IMR-90 (cell line): ENCODE measurements around the gene OR2B6. TPM values are rescaled to one million over a fixed set of nuclear protein-coding genes. Genes with fewer than 3 reads are reported as not detected.

Experiments used
- ATAC-seq: fragments of 200-7000 bp; cut with Tn5 transposase; 2 replicates; pipeline ENCODE4 v1.9.1; 2020; ENCODE audit warnings: low read depth, mild to moderate bottlenecking, moderate library complexity
- BruUV-seq: library from RNA; stranded (reverse); fragments of 400-500 nt; replicated peaks from 2 replicates; lab custom pipeline; 2021; lab: Mats Ljungman, UMichigan
- CTCF ChIA-PET: fragments of 300-600 bp; formaldehyde crosslinking; extraction: SDS; loops from one replicate; lab custom pipeline; 2021; ENCODE audit warnings: antibody characterized with exemption; lab: Yijun Ruan, JAX
- POLR2A ChIA-PET: fragments of 300-600 bp; sonication (Branson Sonifier 250); formaldehyde crosslinking; loops from one replicate; lab custom pipeline; 2022; ENCODE audit warnings: antibody characterized with exemption; ENCODE audit not compliant: unreplicated experiment; lab: Charles Lee
- DNase-seq: peaks from one replicate; pipeline ENCODE4 v3.0.0; 2013
- H2AFZ ChIP-seq: replicated peaks from 2 replicates; pipeline ENCODE3; 2013; ENCODE audit warnings: low read length, mild to moderate bottlenecking; ENCODE audit not compliant: poor library complexity
- H2AK5ac ChIP-seq: 2 replicates; pipeline ENCODE4 v1.6.1; 2013; ENCODE audit warnings: low read depth, low read length, inconsistent platforms
- H2AK9ac ChIP-seq: replicated peaks from 2 replicates; pipeline ENCODE3; 2013; ENCODE audit warnings: mild to moderate bottlenecking, low read depth, low read length, moderate library complexity; ENCODE audit not compliant: poor library complexity
- H2BK120ac ChIP-seq: 2 replicates; pipeline ENCODE4 v1.6.1; 2013; ENCODE audit warnings: low read depth, low read length, inconsistent platforms
- H2BK15ac ChIP-seq: 3 replicates; pipeline ENCODE4 v1.6.1; 2013; ENCODE audit warnings: low read depth, low read length, inconsistent platforms
- H2BK20ac ChIP-seq: 2 replicates; pipeline ENCODE4 v1.6.1; 2013; ENCODE audit warnings: low read depth, mild to moderate bottlenecking, inconsistent platforms, low read length, moderate library complexity
- H2BK5ac ChIP-seq: 2 replicates; pipeline ENCODE4 v1.6.1; 2013; ENCODE audit warnings: mild to moderate bottlenecking, low read depth, low read length, inconsistent platforms; ENCODE audit not compliant: poor library complexity, severe bottlenecking
- H3K14ac ChIP-seq: replicated peaks from 2 replicates; pipeline ENCODE4 v1.6.1; 2013; ENCODE audit warnings: low read depth, low read length, inconsistent platforms
- H3K18ac ChIP-seq: 2 replicates; pipeline ENCODE4 v1.6.1; 2013; ENCODE audit warnings: low read depth, low read length, control low read depth
- H3K23ac ChIP-seq: 2 replicates; pipeline ENCODE4 v1.6.1; 2013; ENCODE audit warnings: low read depth, low read length, inconsistent platforms
- H3K27ac ChIP-seq: 2 replicates; pipeline ENCODE4 v1.5.1; 2013; ENCODE audit warnings: mild to moderate bottlenecking, control low read depth, low read length; ENCODE audit not compliant: insufficient read depth
- H3K27me3 ChIP-seq: 2 replicates; pipeline ENCODE4 v1.6.1; 2013; ENCODE audit warnings: low read length; ENCODE audit not compliant: control insufficient read depth, insufficient read depth
- H3K36me3 ChIP-seq: 2 replicates; pipeline ENCODE4 v1.6.1; 2013; ENCODE audit warnings: low read length, mixed read lengths; ENCODE audit not compliant: control insufficient read depth, insufficient read depth
- H3K4ac ChIP-seq: 2 replicates; pipeline ENCODE4 v1.6.1; 2013; ENCODE audit warnings: low read depth, low read length, inconsistent platforms
- H3K4me1 ChIP-seq: 2 replicates; pipeline ENCODE4 v1.6.1; 2013; ENCODE audit warnings: low read length, mixed read lengths; ENCODE audit not compliant: control insufficient read depth, insufficient read depth
- H3K4me2 ChIP-seq: 2 replicates; pipeline ENCODE4 v1.6.1; 2013; ENCODE audit warnings: low read depth, mild to moderate bottlenecking, control low read depth, low read length, moderate library complexity
- H3K4me3 ChIP-seq: 2 replicates; pipeline ENCODE4 v1.5.1; 2013; ENCODE audit warnings: low read depth, mild to moderate bottlenecking, control low read depth, low read length, moderate library complexity; ENCODE audit not compliant: insufficient read depth
- H3K56ac ChIP-seq: 2 replicates; pipeline ENCODE4 v1.6.1; 2013; ENCODE audit warnings: low read length, inconsistent platforms; ENCODE audit not compliant: insufficient read depth; ENCODE audit errors: extremely low read depth
- H3K79me1 ChIP-seq, 2 experiments: 2 replicates each; pipeline ENCODE4 v1.6.1; 2013; ENCODE audit warnings: low read length in 2 of 2, inconsistent platforms in 1 of 2, low read depth in 1 of 2
- H3K9ac ChIP-seq: 2 replicates; pipeline ENCODE4 v1.6.1; 2013; ENCODE audit warnings: low read depth, low read length, control low read depth
- H3K9me1 ChIP-seq: 2 replicates; pipeline ENCODE4 v1.6.1; 2013; ENCODE audit warnings: low read length, inconsistent platforms; ENCODE audit not compliant: insufficient read depth
- H3K9me3 ChIP-seq: 2 replicates; pipeline ENCODE4 v1.6.1; 2013; ENCODE audit warnings: low read length; ENCODE audit not compliant: control insufficient read depth, insufficient read depth
- H4K20me1 ChIP-seq: 2 replicates; pipeline ENCODE4 v1.6.1; 2013; ENCODE audit warnings: low read length, inconsistent platforms; ENCODE audit not compliant: insufficient read depth
- H4K5ac ChIP-seq: 2 replicates; pipeline ENCODE4 v1.6.1; 2013; ENCODE audit warnings: mild to moderate bottlenecking, low read depth, low read length, control low read depth
- H4K8ac ChIP-seq, 2 experiments: 2 replicates each; pipeline ENCODE4 v1.6.1; 2013; ENCODE audit warnings: low read depth in 2 of 2, low read length in 2 of 2, control low read depth in 1 of 2, inconsistent platforms in 1 of 2
- H4K91ac ChIP-seq: 2 replicates; pipeline ENCODE4 v1.6.1; 2013; ENCODE audit warnings: low read depth, low read length, inconsistent platforms; ENCODE audit not compliant: insufficient read depth
- BHLHE40 ChIP-seq: fragments of 150-350 bp; IDR thresholded peaks from 2 replicates; pipeline ENCODE4 v1.6.1; 2016; ENCODE audit warnings: mild to moderate bottlenecking, low read depth, low read length
- CEBPB ChIP-seq: IDR thresholded peaks from 2 replicates; pipeline ENCODE4 v1.6.1; 2012; ENCODE audit warnings: low read depth, low read length, improper control_type of control experiment
- CHD1 ChIP-seq: IDR thresholded peaks from 2 replicates; pipeline ENCODE4 v1.6.1; 2012; ENCODE audit warnings: low read depth, low read length, improper control_type of control experiment
- FOS ChIP-seq: fragments of 150-350 bp; IDR thresholded peaks from 2 replicates; pipeline ENCODE4 v1.6.1; 2016; ENCODE audit warnings: low read depth, low read length
- MAFK ChIP-seq: IDR thresholded peaks from 2 replicates; pipeline ENCODE4 v1.6.1; 2012; ENCODE audit warnings: low read depth, low read length, improper control_type of control experiment
- MAZ ChIP-seq: IDR thresholded peaks from 2 replicates; pipeline ENCODE4 v1.6.1; 2012; ENCODE audit warnings: low read depth, mild to moderate bottlenecking, low read length, improper control_type of control experiment, moderate library complexity, borderline replicate concordance
- MXI1 ChIP-seq: IDR thresholded peaks from 2 replicates; pipeline ENCODE4 v1.6.1; 2012; ENCODE audit warnings: low read depth, mild to moderate bottlenecking, low read length, moderate library complexity, borderline replicate concordance
- NFE2L2 ChIP-seq: fragments of 150-350 bp; IDR thresholded peaks from 2 replicates; pipeline ENCODE4 v1.6.1; 2016; ENCODE audit warnings: low read depth, mild to moderate bottlenecking, low read length
- POLR2A ChIP-seq: IDR thresholded peaks from 2 replicates; pipeline ENCODE4 v1.6.1; 2012; ENCODE audit warnings: mild to moderate bottlenecking, low read depth, low read length
- RAD21 ChIP-seq: IDR thresholded peaks from 2 replicates; pipeline ENCODE4 v1.6.1; 2012; ENCODE audit warnings: low read length, improper control_type of control experiment
- RCOR1 ChIP-seq: IDR thresholded peaks from 2 replicates; pipeline ENCODE4 v1.6.1; 2012; ENCODE audit warnings: mild to moderate bottlenecking, low read length, improper control_type of control experiment; ENCODE audit not compliant: insufficient replicate concordance
- RFX5 ChIP-seq: IDR thresholded peaks from 2 replicates; pipeline ENCODE4 v1.8.0; 2012; ENCODE audit warnings: low read depth, mild to moderate bottlenecking, low read length, moderate library complexity
- SMC3 ChIP-seq: fragments of 150-350 bp; IDR thresholded peaks from 2 replicates; pipeline ENCODE4 v1.6.1; 2016; ENCODE audit warnings: low read depth, mild to moderate bottlenecking, antibody characterized with exemption, low read length, moderate library complexity
- WGBS, 2 experiments: methylation state at CpG; one replicate each; pipeline versions ENCODE4 v1.1.5 to v1.1.7; 2013; ENCODE audit warnings: missing lambda C conversion rate in 2 of 2; ENCODE audit not compliant: insufficient read length in 1 of 2; ENCODE audit errors: extremely low coverage in 2 of 2; 5-methylcytosine and 5-hydroxymethylcytosine counted together
- dilution Hi-C: fragments of 300-500 bp; cut with HindIII; formaldehyde crosslinking; loops from one replicate; pipeline ENCODE4 v1.14.3; 2018; ENCODE audit warnings: low sequenced_read_pairs; ENCODE audit not compliant: unreplicated experiment
- in situ Hi-C: fragments of 300-500 bp; cut with MboI; formaldehyde crosslinking; loops from 3 replicates; pipeline ENCODE4 v1.14.3; 2019; ENCODE audit warnings: low sequenced_read_pairs, inconsistent platforms, mixed read lengths
- intact Hi-C: fragments of 100-400 bp; cut with micrococcal nuclease; formaldehyde crosslinking; loops from 2 replicates; pipeline ENCODE4 v1.10.0; 2022
- polyA plus RNA-seq, 3 experiments: library from polyadenylated mRNA; depleted of rRNA; stranded (reverse); fragments of >200 nt; gene quantifications; 2 replicates each; pipeline ENCODE4 v1.2.3, GENCODE V29; 2012; ENCODE audit warnings: low replicate concordance in 1 of 3
- total RNA-seq: library from RNA; depleted of rRNA; stranded (reverse); fragments of >200 nt; gene quantifications from 2 replicates; pipeline ENCODE4 v1.2.3, GENCODE V29; 2012
- TF ChIP-seq, protein P1 (sequence below): conservative IDR thresholded peaks from 2 replicates; pipeline ENCODE4 v1.5.1; 2012; ENCODE audit warnings: mild to moderate bottlenecking, low read depth, low read length, improper control_type of control experiment
- TF ChIP-seq, protein P2 (sequence below): fragments of 150-350 bp; IDR thresholded peaks from 2 replicates; pipeline ENCODE4 v1.6.1; 2016; ENCODE audit warnings: low read depth, mild to moderate bottlenecking, low read length, moderate library complexity, borderline replicate concordance
- TF ChIP-seq, protein P3 (sequence below): fragments of 150-350 bp; IDR thresholded peaks from 2 replicates; pipeline ENCODE4 v1.6.1; 2017; ENCODE audit warnings: mild to moderate bottlenecking, antibody characterized with exemption, low read length, low read depth

The OR2B6 gene
- total and polyA plus RNA-seq, 2 of the 4 experiments (the other 2 are of a cell fraction) = not detected

DNA sequence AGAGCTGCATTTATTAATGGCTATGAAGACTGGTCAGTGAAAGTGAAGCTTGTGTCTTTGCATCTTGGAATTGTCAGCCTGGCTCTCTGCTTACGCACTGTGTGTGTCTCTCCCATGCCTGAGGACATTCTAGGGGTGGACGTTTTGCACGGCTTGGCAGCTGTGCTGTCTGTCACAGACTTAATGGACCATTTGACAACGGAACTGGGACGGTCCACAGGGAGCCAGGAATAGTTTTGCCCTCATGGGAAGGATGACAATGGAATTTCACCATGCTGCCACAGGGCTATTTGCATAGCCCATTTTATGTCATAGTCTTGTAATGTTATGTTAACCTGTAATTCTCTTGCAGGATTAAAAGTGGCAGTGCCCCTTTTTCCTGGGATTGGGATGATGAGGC is 44.7 kb downstream of the OR2B6 start:
- Histone ChIP-seq H2AK5ac (no peak overlapping the region), H2BK15ac (no peak overlapping the region), H4K8ac (no peak overlapping the region), H3K9me3 (no peaks in the 10 kb centered on the region), H2BK5ac (no peak overlapping the region), H3K27me3 (no peaks in the 10 kb centered on the region), H3K14ac (no peak overlapping the region), H2AFZ (no peak overlapping the region), H3K79me1 (no peaks in the 10 kb centered on the region), H3K9me1 (no peaks in the 10 kb centered on the region), H3K4ac (no peak overlapping the region), H2BK20ac (no peak overlapping the region), H3K27ac (no peak overlapping the region), H3K23ac (no peak overlapping the region), H4K5ac (no peak overlapping the region), H2BK120ac (no peak overlapping the region), H3K9ac (no peak overlapping the region), H3K4me1 (no peaks in the 10 kb centered on the region), H4K91ac (no peak overlapping the region), H3K4me2 (no peak overlapping the region), H3K4me3 (no peak overlapping the region), H3K56ac (no peak overlapping the region), H2AK9ac (no peak overlapping the region), H4K20me1 (no peaks in the 10 kb centered on the region), H3K36me3 (no peaks in the 10 kb centered on the region), H3K18ac (no peak overlapping the region)
- dilution Hi-C loops = no loop called here
- WGBS, 2 experiments = 57% methylated on average over 5 of the region's 5 CpGs; no CpG with 5 or more reads in 1 of the 2 experiments
- no peak for DNase-seq
- TF ChIP-seq CEBPB = no peak
- TF ChIP-seq, protein P1, sequence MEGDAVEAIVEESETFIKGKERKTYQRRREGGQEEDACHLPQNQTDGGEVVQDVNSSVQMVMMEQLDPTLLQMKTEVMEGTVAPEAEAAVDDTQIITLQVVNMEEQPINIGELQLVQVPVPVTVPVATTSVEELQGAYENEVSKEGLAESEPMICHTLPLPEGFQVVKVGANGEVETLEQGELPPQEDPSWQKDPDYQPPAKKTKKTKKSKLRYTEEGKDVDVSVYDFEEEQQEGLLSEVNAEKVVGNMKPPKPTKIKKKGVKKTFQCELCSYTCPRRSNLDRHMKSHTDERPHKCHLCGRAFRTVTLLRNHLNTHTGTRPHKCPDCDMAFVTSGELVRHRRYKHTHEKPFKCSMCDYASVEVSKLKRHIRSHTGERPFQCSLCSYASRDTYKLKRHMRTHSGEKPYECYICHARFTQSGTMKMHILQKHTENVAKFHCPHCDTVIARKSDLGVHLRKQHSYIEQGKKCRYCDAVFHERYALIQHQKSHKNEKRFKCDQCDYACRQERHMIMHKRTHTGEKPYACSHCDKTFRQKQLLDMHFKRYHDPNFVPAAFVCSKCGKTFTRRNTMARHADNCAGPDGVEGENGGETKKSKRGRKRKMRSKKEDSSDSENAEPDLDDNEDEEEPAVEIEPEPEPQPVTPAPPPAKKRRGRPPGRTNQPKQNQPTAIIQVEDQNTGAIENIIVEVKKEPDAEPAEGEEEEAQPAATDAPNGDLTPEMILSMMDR = no peak
- TF ChIP-seq RCOR1 = no peak
- TF ChIP-seq BHLHE40 = no peak
- TF ChIP-seq, protein P2, sequence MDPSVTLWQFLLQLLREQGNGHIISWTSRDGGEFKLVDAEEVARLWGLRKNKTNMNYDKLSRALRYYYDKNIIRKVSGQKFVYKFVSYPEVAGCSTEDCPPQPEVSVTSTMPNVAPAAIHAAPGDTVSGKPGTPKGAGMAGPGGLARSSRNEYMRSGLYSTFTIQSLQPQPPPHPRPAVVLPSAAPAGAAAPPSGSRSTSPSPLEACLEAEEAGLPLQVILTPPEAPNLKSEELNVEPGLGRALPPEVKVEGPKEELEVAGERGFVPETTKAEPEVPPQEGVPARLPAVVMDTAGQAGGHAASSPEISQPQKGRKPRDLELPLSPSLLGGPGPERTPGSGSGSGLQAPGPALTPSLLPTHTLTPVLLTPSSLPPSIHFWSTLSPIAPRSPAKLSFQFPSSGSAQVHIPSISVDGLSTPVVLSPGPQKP = no peak
- no peak for TF ChIP-seq FOS
- no peak for TF ChIP-seq POLR2A
- TF ChIP-seq RAD21 = no peak
- no peak for TF ChIP-seq RFX5
- TF ChIP-seq MAFK = no peak
- no peak for TF ChIP-seq SMC3
- TF ChIP-seq MAZ = no peak
- no peak for TF ChIP-seq NFE2L2
- TF ChIP-seq, protein P3, sequence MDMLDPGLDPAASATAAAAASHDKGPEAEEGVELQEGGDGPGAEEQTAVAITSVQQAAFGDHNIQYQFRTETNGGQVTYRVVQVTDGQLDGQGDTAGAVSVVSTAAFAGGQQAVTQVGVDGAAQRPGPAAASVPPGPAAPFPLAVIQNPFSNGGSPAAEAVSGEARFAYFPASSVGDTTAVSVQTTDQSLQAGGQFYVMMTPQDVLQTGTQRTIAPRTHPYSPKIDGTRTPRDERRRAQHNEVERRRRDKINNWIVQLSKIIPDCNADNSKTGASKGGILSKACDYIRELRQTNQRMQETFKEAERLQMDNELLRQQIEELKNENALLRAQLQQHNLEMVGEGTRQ = no peak
- no peak for TF ChIP-seq MXI1
- TF ChIP-seq CHD1 = no peak
- intact Hi-C loops = no loop called here
- BruUV-seq = no TSS peak
- no peak for ATAC-seq
- in situ Hi-C loops = no loop called here
- CTCF ChIA-PET = no interaction called here
- POLR2A ChIA-PET = no interaction called here
